Measurements from ENCODE around the gene TECPR2. TPM values are rescaled to one million over a fixed set of nuclear protein-coding genes. Genes with fewer than 3 reads are reported as not detected.

Gene TECPR2
- total and polyA plus RNA-seq, 2 of the 13 experiments (the other 11 are each of a cell fraction or from before 2014, with no cell fraction given), result 3.5 to 5.7 TPM

GRCh38 chr14:102314242-102315011 is 48.3 kb upstream of the TECPR2 start (continued):
- peak; percentile 61 for TF ChIP-seq ZBTB33 (CRISPR knock-in tag; IDR thresholded peaks at IDR 0.05)
- no peak for TF ChIP-seq ZUFSP (CRISPR knock-in tag; IDR thresholded peaks at IDR 0.05; ENCODE audit: borderline replicate concordance)
- TF ChIP-seq ZNF580 (CRISPR knock-in tag; IDR thresholded peaks at IDR 0.05; ENCODE audit: borderline replicate concordance, low read depth), result peak; percentile 81; the same call in 1 of the 2 replicates
- TF ChIP-seq ZNF224 (CRISPR knock-in tag; IDR thresholded peaks at IDR 0.05), result 0 out of 2 replicates have a peak, but pooled peaks have one; percentile 72
- peak; percentile 48 for TF ChIP-seq PAXIP1 (CRISPR knock-in tag; conservative IDR thresholded peaks at IDR 0.05)
- no peak for TF ChIP-seq GFI1 (CRISPR knock-in tag; IDR thresholded peaks at IDR 0.05; ENCODE audit: borderline replicate concordance)
- TF ChIP-seq POGK (CRISPR knock-in tag; conservative IDR thresholded peaks at IDR 0.05), result peak; percentile 76; the same call in 1 of the 2 replicates
- TF ChIP-seq ELF1 (CRISPR knock-in tag; IDR thresholded peaks at IDR 0.05), result peak; percentile 24; the same call in 1 of the 2 replicates
- no peak for TF ChIP-seq HDAC6 (IDR thresholded peaks at IDR 0.05; ENCODE audit: low read depth, low read length)
- TF ChIP-seq IKZF1 (IDR thresholded peaks at IDR 0.05), result no peak
- no peak for TF ChIP-seq REL (CRISPR knock-in tag; conservative IDR thresholded peaks at IDR 0.05)
- no peak; the same call in none of the 2 replicates for TF ChIP-seq ZNF614 (CRISPR knock-in tag; IDR thresholded peaks at IDR 0.05; ENCODE audit: borderline replicate concordance)
- TF ChIP-seq NFYB (CRISPR knock-in tag; IDR thresholded peaks at IDR 0.05), result no peak
- no peak for TF ChIP-seq ZNF607 (CRISPR knock-in tag; IDR thresholded peaks at IDR 0.05; ENCODE audit: borderline replicate concordance)
- no peak for TF ChIP-seq SETDB1 (CRISPR knock-in tag; IDR thresholded peaks at IDR 0.05; ENCODE audit: borderline replicate concordance)
- peak; percentile 76 for TF ChIP-seq GATAD1 (CRISPR knock-in tag; IDR thresholded peaks at IDR 0.05)
- no peak for TF ChIP-seq ZNF615 (CRISPR knock-in tag; IDR thresholded peaks at IDR 0.05; ENCODE audit: borderline replicate concordance)
- TF ChIP-seq ZFP62 (CRISPR knock-in tag; IDR thresholded peaks at IDR 0.05), result no peak
- TF ChIP-seq MED1 (CRISPR knock-in tag; IDR thresholded peaks at IDR 0.05), result peak; percentile 71
- no peak for TF ChIP-seq ARID2 (CRISPR knock-in tag; IDR thresholded peaks at IDR 0.05; ENCODE audit: borderline replicate concordance)
